CD4-positive, alpha-beta T cell treated with Interferon gamma for 1 hour (primary cell): ENCODE measurements around the gene SRP68.
"Not testable (repeated sequence)": the region's sequence is repeated elsewhere in the genome, so short reads cannot be mapped to it uniquely, and the experiment has no call there.

Experiments used
- DNase-seq: peaks from one replicate; pipeline ENCODE4 v3.0.0-alpha.2; 2020

Gene SRP68

DNA sequence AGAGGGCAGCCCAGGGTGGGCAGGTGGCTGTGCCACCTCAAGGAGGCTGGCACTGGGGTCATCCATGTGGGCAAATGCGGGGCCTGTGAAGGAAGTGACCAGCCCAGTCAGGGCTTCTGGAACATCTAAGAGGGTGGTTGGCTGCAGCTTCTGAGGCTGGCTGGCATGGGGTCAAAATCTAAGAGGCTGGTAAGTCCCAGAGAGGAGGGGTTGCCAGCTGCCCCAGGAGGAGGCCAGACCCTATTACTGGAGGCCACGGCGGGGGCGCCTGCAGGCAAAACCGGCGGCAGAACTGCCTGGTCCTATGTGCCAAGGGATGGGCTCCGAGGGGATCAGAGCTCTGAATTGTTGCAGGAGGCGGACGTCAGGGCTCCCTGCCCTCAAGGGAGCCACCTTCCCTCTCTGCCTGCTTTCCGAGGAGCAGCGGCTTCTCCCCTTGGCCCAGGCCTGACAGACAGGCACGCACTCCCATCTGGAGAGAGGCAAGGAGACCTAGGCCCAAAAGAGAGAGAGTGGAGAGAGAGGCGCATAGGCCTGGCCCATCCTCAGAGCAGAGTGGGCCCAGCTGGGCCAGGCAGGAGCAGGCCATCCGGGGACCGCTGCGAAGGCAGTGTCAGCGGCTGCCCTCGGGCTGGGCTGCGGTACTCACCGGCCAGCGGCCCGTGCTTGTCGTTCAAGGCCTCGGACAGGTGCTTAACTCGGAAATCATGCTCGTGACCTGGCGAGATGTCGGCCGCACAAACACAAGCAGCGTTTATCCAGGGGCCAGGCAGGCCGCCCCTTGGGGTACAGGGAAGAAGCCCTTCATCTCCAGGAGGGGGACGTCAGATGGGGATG lies 17.6 kb upstream of the SRP68 start:
- no peak for DNase-seq

DNA sequence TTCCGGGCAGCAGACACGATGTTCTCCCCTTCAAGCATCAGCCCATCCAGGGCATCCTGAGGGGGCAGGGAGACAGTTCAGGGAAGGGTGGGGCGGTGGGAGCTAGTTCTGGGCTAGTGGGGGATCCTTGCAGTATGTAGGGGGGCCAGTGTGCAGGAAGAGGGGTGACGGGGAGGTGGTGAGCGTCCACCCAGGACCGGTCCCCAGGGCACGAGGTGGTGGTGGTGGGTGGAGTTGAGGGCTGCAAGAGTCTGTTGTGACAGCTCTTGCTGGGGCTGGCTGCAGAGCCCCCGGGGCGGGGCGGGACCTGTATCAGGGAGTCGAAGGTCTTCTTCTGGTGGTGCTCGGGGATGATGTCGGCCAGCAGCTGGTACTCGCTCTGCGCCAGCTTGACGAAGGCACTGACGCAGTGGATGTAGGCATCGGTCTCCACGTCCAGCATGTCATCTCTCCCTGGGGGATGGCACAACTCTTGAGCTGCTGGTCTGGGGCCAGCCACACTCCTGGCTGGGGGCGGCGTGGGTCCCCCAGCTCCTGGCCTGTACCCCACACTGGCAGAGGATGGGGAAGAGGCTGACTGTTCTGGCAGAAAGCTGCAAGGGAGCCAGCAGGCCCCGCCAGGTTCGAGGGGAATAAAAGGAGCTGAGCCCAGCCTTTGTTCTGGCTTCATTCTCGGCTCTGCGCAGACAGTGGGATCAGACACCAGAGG lies 16.7 kb upstream of the SRP68 start:
- no peak for DNase-seq

DNA sequence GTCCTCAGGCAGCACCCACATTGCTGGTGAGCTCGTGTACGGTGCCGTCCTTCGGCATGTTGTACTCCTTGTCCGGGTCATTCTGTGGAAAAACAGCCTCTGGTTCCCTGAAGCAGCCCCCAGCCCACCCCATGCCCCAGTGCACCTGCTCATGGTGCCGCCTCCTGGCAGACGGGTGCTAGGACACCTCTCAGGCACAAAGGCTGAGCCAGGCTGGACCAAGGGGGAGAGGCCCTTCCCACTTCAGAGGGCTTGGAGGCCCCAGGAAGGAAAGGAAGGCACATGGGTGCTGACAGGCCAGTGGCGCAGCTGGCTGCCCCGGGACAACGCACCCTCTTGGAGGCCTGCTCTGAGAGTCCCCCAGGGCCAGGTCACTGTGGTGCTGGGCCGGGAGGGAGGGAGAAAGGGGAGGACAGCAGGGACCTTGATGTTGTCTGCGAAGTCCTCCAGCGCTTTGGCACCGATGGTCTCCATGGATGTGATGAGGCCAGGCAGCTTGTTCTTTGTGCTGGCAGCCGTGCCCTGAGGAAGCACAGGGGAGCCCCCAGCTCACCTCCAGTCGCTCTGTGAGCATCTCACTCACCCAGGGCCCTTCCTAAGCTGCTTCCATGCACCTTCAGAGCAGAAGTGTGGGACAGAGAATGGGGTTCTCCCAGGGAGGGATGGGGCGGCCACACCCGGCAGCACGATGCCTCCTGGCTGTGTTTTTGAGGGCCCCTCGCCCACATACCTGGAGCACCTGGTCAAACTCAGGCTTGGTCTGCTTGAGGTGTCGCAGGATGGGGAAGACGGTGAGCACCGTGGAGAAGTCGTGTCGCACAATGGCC lies 15.9 kb upstream of the SRP68 start:
- no peak for DNase-seq

DNA sequence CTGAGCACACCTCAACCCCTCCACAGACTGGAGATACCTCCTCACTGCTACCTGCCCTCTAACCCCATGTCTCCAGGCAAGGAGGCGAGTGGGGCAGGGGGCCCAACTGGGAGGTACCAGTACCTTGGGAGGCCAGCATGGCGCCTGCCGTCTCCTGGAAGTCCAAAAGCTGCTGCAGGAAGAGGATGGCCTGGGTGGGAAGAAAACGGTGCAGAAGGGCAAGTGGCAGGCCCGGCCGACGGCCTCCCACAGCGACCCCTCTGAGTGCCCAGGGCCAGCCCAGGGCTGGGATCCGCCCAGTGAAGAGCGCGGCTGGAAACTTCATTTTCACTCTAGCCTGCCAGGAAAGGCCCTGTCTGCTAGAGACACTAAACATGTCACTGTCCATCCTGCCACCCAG lies 15.2 kb upstream of the SRP68 start:
- no peak for DNase-seq

DNA sequence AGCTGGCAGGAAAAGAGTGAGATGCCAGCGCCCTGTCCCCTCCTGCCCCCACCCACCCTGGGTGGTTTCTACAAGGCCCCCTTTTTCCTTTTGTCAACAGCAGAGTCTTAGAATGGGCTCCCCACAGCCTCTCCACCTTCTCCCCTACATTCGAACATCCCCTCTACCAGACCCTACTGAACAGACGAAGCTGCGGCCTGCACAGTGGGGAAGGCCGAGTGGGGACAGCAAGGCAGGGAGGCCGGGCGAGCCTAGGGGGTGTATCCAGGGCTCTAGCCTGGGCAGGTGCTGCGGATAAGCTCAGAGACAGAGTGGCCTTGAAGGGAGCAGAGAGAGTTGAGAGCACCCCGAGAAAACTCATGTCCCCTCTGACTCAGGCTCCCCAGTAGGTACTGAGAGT lies 14.1 kb upstream of the SRP68 start:
- no peak for DNase-seq

DNA sequence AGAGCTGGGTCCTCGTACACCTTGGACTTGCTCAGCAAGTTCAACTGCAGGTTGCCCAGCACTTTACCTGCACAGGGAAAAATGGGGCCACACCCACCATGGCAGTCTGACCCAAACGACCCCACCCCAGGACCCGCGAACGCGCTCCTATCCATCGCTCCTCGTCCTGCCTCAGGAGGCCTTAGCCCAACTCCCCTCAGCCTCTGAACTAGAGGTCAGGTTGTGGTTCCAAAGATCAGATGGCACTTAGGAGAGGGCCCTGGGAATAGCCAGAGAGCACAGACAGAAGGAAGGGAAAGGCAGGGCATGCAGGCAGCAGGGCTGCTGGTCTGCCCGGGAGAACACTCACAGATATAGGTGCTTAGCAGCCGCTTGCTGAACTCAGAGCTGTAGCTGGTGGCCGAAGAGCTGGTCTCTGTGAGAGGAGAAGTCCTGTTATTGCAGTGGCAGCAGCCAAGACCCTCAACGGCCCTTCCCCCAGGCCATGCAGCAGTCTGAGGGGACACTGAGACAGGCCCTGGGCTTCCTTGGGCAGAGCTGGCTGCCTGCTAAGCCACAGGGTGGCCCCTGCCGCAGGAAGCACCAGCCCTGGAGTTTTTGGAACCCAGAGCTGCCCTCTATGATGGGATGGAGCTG lies 13.5 kb upstream of the SRP68 start:
- DNase-seq, result no peak

DNA sequence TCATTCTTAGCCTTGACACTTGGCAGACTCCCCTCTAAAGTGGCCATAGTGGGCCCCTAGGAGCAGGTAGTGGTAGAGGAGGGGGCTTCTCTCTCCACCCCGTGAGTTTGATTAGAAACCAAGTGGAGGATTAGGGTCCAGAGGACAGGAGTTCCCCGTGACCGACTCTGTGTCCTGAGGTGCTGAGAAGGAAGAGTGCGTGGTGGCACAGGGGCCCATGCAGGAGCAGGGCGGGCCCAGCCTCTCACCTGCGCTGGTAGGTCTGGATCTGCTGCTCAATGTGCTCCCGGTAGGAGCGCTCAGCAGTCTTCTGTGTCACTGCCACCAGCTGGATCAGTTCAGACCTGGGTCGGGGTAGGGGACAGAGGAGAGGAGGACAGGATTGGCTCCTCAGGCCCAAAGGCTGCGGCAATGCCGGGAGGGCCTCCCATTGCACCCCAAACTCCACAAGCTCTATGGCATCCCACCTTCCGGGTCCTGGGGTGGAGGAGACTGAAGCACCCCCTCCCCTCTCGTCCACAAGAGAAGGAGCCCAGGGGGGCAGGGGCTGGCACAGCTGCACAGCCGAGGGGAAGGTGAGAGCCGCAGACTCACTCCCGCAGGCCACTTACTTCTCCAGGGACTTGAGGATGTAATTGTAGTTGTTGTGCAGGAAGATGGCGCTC lies 12.9 kb upstream of the SRP68 start:
- no peak for DNase-seq

DNA sequence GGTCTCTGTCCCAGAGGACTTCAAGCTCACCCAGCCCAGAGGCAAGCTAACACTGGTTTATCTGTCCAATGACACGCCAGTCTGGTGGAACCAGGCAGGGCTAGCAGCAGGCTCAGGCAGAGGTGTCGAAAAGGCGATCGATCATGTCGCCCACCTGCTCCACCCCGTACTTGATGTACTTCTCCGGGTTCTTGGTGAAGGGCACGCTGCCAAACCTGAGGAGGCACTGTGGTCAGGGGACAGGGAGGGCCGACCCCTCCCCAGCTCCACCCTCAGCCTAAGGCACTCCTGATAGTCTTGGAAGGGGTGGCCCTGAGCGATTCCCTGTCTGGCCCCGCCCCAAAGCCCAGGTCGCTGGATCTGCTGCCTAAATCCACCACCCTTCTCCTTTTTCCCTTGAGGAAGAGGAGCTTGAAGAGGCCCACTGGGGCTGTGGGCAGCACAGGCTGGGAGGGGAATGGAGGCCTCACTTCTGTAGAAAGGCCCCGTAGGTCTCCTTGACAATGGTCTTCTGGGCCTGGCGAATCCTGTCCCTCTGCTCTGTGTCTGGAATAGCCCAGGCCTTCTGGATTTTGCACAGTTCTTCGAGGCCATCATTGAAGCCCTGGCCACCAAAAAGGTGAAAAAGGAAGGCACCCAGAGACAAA lies 11.3 kb upstream of the SRP68 start:
- DNase-seq, result no peak

DNA sequence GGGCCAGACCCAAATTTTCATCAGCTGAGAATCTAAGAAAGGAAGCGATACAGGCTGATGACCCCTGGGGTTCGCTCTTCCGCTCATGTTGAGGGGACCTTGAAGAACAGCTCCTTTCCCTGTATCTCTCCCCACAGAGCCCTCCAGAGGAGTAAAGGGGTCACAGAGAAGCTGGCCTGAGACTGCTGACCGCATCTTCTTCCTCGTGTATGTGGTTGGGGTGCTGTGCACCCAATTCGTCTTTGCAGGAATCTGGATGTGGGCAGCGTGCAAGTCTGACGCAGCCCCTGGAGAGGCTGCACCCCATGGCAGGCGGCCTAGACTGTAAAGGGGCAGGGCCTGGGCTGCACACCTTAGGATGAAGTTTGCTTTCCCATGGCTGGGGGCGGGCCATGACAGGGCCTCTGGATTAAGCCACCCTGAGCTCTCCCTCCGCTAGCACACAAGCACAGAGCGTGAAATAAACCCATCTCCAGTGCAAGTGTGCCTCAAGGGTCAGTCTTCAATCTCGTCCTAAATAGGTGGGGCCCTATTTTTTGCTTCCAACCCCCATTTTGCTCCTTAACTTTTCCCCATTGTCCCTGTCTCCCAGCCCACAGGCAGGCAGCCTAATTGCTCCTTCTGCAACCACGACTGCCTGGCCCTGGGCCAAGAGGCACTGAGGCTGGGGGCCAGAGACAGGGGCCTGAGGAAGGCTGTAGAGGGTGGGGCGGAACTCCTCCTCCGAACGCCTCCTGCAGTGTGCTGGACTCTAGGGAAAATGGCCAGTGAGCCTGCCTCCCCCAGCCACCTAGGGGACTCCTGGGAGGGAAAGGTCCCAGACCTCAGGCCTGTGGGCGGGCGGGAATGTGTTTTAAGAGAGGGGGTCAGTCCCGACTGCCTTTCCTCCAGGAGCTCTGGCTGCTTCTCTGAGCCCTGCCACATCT lies 10.3 kb upstream of the SRP68 start:
- DNase-seq, result no peak

DNA sequence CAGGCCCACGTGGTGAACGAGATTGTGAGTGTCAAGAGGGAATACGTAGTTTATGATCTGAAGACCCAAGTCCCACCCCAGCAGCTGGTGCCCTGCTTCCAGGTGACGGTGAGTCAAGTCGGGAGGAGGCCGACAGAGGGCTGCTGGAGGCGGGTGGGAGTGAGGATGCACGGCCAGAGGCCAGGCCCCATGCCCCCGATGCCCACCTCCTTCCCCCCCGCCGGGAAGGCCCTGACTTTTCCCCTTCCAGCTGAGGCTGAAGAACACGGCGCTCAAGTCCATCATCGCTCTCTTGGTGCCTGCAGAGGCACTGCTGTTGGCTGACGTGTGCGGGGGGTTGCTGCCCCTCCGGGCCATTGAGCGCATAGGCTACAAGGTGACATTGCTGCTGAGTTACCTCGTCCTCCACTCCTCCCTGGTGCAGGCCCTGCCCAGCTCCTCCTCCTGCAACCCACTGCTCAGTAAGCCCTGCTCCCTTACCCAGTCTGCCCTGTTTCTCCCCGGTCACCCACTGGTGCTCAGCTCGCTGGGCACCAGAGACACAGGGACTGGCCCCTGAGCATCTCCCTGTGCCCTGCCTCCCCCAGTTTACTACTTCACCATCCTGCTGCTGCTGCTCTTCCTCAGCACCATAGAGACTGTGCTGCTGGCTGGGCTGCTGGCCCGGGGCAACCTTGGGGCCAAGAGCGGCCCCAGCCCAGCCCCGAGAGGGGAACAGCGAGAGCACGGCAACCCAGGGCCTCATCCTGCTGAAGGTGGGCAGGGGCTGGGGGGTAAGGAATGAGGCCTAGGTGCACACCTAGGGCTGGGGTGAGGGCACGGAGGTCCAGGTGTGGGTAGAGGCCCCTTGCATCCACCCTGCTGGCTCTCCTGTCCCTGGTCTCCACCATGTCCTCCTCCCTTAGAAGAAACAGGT lies 9.2 kb upstream of the SRP68 start:
- DNase-seq, result no peak

DNA sequence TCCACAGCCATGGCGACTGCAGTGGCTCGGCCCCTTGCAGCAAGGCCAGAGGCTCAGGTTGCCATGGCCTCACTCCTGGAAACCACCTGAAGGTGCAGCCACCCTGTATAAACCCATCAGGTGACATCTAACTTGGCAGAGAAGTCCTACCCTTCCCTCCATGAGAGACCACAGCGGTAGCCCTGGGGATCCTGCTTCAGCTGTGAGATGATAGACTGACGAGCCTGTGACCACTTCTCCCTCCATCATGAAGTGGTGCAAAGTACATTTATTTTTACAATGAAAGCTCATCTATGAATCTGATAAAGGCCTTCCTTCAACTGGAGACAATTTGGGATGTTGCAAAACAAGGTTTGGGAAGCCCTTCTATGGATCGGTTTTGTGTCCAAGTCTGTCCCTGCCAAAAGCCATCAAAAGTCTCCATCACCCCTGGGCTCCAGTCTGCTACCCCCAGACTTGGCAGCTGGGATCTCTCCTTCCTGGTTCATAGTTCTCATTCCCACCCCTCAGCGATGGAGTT lies 8.5 kb upstream of the SRP68 start:
- DNase-seq, result no peak

DNA sequence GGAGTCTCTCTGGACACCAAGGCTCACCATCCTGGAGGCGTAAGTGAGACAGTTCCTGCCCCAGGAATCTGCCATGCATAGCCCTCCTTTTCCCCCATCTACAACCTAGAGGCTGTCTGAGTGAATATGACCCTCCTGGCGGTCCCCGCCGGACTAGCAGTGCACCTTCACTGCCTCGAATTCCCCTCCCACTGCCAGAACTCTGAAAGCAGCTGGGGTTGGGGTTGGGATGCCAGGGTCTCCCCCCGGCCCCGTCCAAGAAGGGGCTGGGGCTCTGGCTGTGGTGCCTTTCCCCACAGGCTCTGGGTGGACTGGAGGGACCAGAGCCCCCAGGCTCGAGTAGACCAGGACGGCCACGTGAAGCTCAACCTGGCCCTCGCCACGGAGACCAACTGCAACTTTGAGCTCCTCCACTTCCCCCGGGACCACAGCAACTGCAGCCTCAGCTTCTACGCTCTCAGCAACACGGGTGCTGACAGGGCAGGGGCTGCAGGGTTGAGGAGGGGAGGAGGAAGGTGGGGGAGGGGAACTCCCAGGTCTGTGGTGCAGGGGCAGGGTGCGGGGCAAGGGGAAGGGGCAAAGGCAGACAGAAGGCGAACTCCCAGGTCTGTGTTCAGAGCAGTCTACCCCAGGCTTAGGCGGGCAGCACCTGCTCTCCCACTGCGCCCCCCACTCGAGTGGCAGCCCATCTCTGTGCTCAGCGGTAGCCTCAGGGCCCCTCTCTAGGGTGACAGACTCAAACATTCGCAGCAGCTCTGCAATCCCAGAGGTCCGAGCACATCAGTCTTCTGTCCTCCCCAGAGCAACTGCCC lies 7.8 kb upstream of the SRP68 start:
- DNase-seq, result no peak

DNA sequence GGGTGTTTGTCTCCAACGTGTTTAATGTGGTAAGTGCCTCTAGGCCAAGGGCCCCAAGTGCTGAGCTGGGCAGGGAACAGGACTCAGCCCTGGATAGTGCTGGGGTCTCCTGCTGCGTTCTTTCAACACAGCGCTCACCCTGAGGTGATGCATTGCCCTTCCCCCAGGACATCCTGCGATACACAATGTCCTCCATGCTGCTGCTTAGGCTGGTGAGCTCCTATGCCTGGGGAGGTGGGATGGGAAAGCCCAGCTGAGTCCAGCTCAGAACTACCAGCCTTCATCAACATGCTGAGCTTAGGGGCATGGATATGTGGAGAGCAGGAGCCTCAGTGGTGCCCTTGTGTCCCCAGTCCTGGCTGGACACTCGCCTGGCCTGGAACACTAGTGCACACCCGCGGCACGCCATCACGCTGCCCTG lies 7.2 kb upstream of the SRP68 start:
- DNase-seq, result no peak

DNA sequence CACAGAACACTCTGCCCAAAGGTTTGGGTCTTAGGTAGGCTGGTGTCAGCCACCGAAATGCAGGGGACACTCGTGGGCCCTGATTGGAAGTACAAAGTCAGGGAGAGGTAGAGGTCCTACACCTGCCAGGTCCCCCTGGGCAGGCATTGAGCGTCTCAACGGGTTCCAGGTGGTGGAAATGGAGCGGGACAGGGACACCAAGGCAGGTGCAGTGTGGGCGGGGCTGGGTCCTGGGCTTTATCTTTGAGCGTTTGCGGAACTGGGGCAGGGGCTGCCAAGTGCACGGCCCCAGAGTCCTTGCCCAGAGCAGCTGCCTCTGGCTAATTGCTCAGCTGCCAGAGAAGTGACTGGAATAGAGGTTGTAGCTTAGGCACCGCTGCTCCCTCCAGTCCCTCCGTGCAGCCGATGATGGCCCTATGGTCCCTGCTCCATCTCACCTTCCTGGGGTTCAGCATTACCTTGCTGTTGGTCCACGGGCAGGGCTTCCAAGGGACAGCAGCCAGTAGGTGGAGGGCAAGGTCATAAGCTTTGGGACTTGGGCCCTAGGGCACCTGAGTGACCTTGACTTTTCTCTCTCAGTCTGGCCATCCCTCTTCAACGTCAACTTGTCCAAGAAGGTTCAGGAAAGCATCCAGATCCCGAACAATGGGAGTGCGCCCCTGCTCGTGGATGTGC lies 6.7 kb upstream of the SRP68 start, which contains the start of gene ZACN:
Gene ZACN (plus strand): TSS at position 323 of the 675 bp plus-strand sequence. CDS start 83 bp downstream, at position 406.
- DNase-seq, result no peak

DNA sequence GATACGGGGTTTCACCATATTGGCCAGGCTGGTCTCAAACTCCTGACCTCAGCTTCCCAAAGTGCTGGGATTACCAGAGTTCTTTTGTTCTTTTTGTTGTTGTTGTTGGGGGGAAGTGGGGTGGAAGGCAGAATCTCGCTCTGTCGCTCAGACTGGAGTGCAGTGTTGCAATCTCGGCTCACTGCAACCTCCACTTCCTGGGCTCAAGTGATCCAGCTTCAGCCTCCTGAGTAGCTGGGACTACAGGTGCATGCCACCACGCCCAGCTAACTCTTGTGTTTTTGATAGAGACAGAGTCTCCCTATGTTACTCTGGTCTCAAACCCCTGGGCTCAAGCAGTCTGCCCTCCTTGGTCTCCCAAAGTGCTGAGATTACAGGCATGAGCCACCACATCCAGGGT lies 6.1 kb upstream of the SRP68 start:
- not testable (repeated sequence) for DNase-seq

DNA sequence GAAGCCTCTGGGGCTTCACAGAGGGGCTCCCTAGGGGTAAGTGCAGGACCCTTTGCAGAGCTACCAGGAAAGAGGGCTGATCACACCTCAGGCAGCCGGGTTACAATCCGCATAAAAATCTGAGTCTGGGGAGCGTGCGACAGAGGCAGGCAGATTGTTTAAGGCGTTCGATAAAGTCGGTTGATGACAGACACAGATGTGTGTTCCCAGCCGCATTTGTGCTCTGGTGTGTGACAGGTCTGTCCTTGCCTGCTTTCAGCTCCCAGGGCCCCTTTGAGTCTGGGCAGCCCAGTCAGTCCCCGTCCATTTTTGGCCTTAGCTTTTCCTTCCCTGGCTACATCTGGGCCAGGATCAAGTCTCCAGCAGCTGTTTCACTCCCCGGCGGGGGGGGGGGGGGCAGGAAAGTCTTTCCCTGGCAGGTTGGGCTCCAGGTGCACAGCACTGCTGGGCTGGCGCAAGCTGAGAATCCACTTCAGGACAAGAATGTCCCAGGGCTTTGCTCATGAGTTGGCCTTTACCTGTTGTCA lies 5.3 kb upstream of the SRP68 start:
- DNase-seq, result no peak

DNA sequence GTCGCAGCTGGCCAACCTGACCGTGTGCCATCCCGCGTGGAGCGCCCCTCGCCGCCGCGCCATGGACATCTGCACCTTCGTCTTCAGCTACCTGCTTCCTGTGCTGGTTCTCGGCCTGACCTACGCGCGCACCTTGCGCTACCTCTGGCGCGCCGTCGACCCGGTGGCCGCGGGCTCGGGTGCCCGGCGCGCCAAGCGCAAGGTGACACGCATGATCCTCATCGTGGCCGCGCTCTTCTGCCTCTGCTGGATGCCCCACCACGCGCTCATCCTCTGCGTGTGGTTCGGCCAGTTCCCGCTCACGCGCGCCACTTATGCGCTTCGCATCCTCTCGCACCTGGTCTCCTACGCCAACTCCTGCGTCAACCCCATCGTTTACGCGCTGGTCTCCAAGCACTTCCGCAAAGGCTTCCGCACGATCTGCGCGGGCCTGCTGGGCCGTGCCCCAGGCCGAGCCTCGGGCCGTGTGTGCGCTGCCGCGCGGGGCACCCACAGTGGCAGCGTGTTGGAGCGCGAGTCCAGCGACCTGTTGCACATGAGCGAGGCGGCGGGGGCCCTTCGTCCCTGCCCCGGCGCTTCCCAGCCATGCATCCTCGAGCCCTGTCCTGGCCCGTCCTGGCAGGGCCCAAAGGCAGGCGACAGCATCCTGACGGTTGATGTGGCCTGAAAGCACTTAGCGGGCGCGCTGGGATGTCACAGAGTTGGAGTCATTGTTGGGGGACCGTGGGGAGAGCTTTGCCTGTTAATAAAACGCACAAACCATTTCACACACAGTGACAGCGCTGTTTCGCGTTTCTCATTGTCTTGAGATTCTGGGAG lies 4.7 kb upstream of the SRP68 start:
- peak; percentile 73 for DNase-seq
